K562 (cell line): ENCODE measurements around the gene TIMM17B. TPM values are rescaled to one million over a fixed set of nuclear protein-coding genes. Genes with fewer than 3 reads are reported as not detected.

Experiments used
- ARNT ChIP-seq, 2 experiments: fragments of 450-650 bp; IDR thresholded peaks; 2 replicates each; pipeline ENCODE4 v1.6.1; 2016; ENCODE audit warnings: mild to moderate bottlenecking in 1 of 2
- BHLHE40 ChIP-seq: IDR thresholded peaks from 2 replicates; pipeline ENCODE4 v1.6.1; 2011; ENCODE audit warnings: low read length, improper control_type of control experiment
- CAMTA2 ChIP-seq: fragments of 250-450 bp; sonication (Bioruptor Pico); conservative IDR thresholded peaks from 2 replicates; pipeline ENCODE4 v1.5.1; 2022
- CBX3 ChIP-seq, 2 experiments: IDR thresholded peaks; 1 replicate in 1 of 2; 2 replicates in 1 of 2; pipeline ENCODE4 v1.6.1; 2012; ENCODE audit warnings: inconsistent platforms in 2 of 2, low read length in 2 of 2, borderline replicate concordance in 1 of 2, control low read depth in 1 of 2
- CSDE1 ChIP-seq, 2 experiments: fragments of 450-650 bp; IDR thresholded peaks; 2 replicates each; pipeline ENCODE4 v1.6.1; 2016; ENCODE audit warnings: mild to moderate bottlenecking in 1 of 2
- GTF2A2 ChIP-seq: IDR thresholded peaks from 2 replicates; pipeline ENCODE4 v1.6.1; 2016; ENCODE audit warnings: mild to moderate bottlenecking, missing genetic modification characterization, missing compliant biosample characterization
- HIVEP1 ChIP-seq: fragments of 250-450 bp; sonication (Bioruptor Pico); IDR thresholded peaks from 2 replicates; pipeline ENCODE4 v1.4.0; 2020; ENCODE audit warnings: mild to moderate bottlenecking
- NKRF ChIP-seq: fragments of 450-650 bp; IDR thresholded peaks from 2 replicates; pipeline ENCODE4 v1.6.1; 2016; ENCODE audit warnings: borderline replicate concordance
- NR4A1 ChIP-seq, 2 experiments: fragments of 250-450 bp in 1 of 2; fragments of 450-650 bp in 1 of 2; sonication (Bioruptor Pico) in 1 of 2; IDR thresholded peaks; 2 replicates each; pipeline versions ENCODE4 v1.4.0 to v1.6.1; 2016 to 2020; ENCODE audit warnings: mild to moderate bottlenecking in 2 of 2, missing compliant biosample characterization in 1 of 2, missing genetic modification characterization in 1 of 2, moderate library complexity in 1 of 2
- TRIM24 ChIP-seq, 2 experiments: fragments of 450-650 bp; IDR thresholded peaks; 2 replicates each; pipeline ENCODE4 v1.6.1; 2016
- ZNF324 ChIP-seq: fragments of 250-450 bp; sonication (Bioruptor Pico); IDR thresholded peaks from 2 replicates; pipeline ENCODE4 v1.4.0; 2020; ENCODE audit warnings: mild to moderate bottlenecking
- ZNF41 ChIP-seq: fragments of 250-450 bp; sonication (Bioruptor Pico); conservative IDR thresholded peaks from 2 replicates; pipeline ENCODE4 v1.4.0; 2020; ENCODE audit warnings: mild to moderate bottlenecking
- ZZZ3 ChIP-seq: fragments of 450-650 bp; IDR thresholded peaks from 2 replicates; pipeline ENCODE4 v1.6.1; 2016; ENCODE audit warnings: antibody characterized with exemption, mild to moderate bottlenecking, moderate library complexity
- polyA plus RNA-seq, 8 experiments: library from polyadenylated mRNA; depleted of rRNA in 4 of 8; stranded (reverse) in 5 of 8; unstranded in 3 of 8; fragments of >200 nt; fragmentation: Nextera tagmentation in 2 of 8; fragmentation: Illumina TruSeq in 1 of 8; extraction: Ambion mirVana in 2 of 8; extraction: Trizol in 1 of 8; gene quantifications; 2 replicates each; pipeline versions ENCODE4 v1.2.1 to v1.2.3, GENCODE V29; 2011 to 2014; ENCODE audit warnings: inconsistent platforms in 1 of 8, missing spikeins in 1 of 8
- total RNA-seq, 7 experiments: library from RNA; depleted of rRNA in 6 of 7; stranded (reverse); fragments of >200 nt in 6 of 7; fragmentation: Illumina TruSeq in 2 of 7; extraction: Trizol in 2 of 7; gene quantifications; 2 replicates each; pipeline versions ENCODE4 v1.2.1 to v1.2.3, GENCODE V29; 2011 to 2021; ENCODE audit warnings: low replicate concordance in 1 of 7
- TF ChIP-seq, protein P1 (sequence below), 2 experiments: fragments of 450-650 bp; formaldehyde crosslinking in 1 of 2; IDR thresholded peaks; 2 replicates each; pipeline versions ENCODE4 v1.4.0 to v1.6.1; 2014 to 2020; ENCODE audit warnings: mild to moderate bottlenecking in 2 of 2, borderline replicate concordance in 1 of 2, low read depth in 1 of 2
- TF ChIP-seq, protein P2 (sequence below): sonication (generic); formaldehyde crosslinking; IDR thresholded peaks from 2 replicates; pipeline ENCODE4 v1.9.0; 2022; ENCODE audit warnings: mild to moderate bottlenecking, missing genetic modification reagents
- TF ChIP-seq, protein P3 (sequence below): conservative IDR thresholded peaks from 2 replicates; pipeline ENCODE4 v1.6.1; 2011; ENCODE audit warnings: low read depth, mild to moderate bottlenecking, low read length; ENCODE audit not compliant: control insufficient read depth

Gene TIMM17B
- total and polyA plus RNA-seq, 9 of the 15 experiments (the other 6 are each of a cell fraction or from before 2014, with no cell fraction given) = 9.9 to 184 (median 115) TPM

DNA sequence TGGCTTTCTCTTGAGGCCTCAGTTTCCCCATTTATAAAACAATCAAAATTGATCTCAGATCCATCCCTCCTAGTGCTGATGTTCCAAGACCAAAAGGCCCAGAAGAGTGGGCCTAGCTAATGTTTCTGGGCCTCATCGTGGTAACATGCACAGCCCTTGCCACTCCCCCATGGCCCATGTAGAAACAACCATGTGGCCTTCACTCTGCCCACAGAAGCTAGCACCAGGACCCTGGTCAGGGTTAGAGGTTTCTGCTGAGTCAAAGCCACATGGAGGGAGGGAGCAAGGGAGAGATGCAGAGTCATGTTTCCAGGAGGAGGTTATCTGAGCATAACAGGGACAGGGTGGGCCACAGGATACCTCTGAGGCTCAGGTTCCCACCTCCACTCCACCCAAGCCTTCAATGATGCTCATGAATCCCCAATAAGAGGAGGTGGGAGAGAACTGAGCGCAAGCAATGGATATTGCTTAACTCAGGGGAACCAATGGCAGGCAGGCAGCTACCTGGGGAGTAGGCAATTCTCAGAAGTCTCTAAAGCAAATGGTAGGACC lies 42.9 kb upstream of the TIMM17B start (continued):
- peak; percentile 83; the same call in 1 of the 2 replicates for TF ChIP-seq CAMTA2 (CRISPR knock-in tag)
- TF ChIP-seq CBX3 (IDR thresholded peaks at IDR 0.05; ENCODE audit: borderline replicate concordance in 1 of 2, low read length in 2 of 2) = 0 out of 3 replicates have a peak, but pooled peaks of 1 of the 2 experiments have one; percentile 7
- TF ChIP-seq HIVEP1 (CRISPR knock-in tag) = 0 out of 2 replicates have a peak, but pooled peaks have one; percentile 63
- TF ChIP-seq, protein P1, sequence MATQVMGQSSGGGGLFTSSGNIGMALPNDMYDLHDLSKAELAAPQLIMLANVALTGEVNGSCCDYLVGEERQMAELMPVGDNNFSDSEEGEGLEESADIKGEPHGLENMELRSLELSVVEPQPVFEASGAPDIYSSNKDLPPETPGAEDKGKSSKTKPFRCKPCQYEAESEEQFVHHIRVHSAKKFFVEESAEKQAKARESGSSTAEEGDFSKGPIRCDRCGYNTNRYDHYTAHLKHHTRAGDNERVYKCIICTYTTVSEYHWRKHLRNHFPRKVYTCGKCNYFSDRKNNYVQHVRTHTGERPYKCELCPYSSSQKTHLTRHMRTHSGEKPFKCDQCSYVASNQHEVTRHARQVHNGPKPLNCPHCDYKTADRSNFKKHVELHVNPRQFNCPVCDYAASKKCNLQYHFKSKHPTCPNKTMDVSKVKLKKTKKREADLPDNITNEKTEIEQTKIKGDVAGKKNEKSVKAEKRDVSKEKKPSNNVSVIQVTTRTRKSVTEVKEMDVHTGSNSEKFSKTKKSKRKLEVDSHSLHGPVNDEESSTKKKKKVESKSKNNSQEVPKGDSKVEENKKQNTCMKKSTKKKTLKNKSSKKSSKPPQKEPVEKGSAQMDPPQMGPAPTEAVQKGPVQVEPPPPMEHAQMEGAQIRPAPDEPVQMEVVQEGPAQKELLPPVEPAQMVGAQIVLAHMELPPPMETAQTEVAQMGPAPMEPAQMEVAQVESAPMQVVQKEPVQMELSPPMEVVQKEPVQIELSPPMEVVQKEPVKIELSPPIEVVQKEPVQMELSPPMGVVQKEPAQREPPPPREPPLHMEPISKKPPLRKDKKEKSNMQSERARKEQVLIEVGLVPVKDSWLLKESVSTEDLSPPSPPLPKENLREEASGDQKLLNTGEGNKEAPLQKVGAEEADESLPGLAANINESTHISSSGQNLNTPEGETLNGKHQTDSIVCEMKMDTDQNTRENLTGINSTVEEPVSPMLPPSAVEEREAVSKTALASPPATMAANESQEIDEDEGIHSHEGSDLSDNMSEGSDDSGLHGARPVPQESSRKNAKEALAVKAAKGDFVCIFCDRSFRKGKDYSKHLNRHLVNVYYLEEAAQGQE (IDR thresholded peaks at IDR 0.05; ENCODE audit: borderline replicate concordance) = peak; percentile 81
- TF ChIP-seq, protein P1 (CRISPR knock-in tag; IDR thresholded peaks at IDR 0.05; ENCODE audit: low read depth) = no peak
- TF ChIP-seq, protein P2, sequence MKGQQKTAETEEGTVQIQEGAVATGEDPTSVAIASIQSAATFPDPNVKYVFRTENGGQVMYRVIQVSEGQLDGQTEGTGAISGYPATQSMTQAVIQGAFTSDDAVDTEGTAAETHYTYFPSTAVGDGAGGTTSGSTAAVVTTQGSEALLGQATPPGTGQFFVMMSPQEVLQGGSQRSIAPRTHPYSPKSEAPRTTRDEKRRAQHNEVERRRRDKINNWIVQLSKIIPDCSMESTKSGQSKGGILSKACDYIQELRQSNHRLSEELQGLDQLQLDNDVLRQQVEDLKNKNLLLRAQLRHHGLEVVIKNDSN (CRISPR knock-in tag) = no peak
- 0 out of 4 replicates have a peak, but pooled peaks of 1 of the 2 experiments have one; percentile 49 for TF ChIP-seq ARNT (IDR thresholded peaks at IDR 0.05)
- TF ChIP-seq, protein P3, sequence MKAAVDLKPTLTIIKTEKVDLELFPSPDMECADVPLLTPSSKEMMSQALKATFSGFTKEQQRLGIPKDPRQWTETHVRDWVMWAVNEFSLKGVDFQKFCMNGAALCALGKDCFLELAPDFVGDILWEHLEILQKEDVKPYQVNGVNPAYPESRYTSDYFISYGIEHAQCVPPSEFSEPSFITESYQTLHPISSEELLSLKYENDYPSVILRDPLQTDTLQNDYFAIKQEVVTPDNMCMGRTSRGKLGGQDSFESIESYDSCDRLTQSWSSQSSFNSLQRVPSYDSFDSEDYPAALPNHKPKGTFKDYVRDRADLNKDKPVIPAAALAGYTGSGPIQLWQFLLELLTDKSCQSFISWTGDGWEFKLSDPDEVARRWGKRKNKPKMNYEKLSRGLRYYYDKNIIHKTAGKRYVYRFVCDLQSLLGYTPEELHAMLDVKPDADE = no peak
- TF ChIP-seq NR4A1 (CRISPR knock-in tag; IDR thresholded peaks at IDR 0.05) = peak; percentile 60; the same call in 1 of the 2 replicates
- TF ChIP-seq NR4A1 (tag; IDR thresholded peaks at IDR 0.05) = peak; percentile 93
- TF ChIP-seq ZZZ3 = no peak
- TF ChIP-seq GTF2A2 (tag) = no peak
- no peak for TF ChIP-seq BHLHE40
- no peak for TF ChIP-seq CSDE1 (IDR thresholded peaks at IDR 0.05)
- TF ChIP-seq TRIM24 (IDR thresholded peaks at IDR 0.05) = 0 out of 4 replicates have a peak, but pooled peaks of 1 of the 2 experiments have one; percentile 55
- TF ChIP-seq ZNF324 (CRISPR knock-in tag) = no peak
- TF ChIP-seq ZNF41 = no peak
- peak; percentile 84 for TF ChIP-seq NKRF
